ENCODE results near the gene KAZN.

DNA sequence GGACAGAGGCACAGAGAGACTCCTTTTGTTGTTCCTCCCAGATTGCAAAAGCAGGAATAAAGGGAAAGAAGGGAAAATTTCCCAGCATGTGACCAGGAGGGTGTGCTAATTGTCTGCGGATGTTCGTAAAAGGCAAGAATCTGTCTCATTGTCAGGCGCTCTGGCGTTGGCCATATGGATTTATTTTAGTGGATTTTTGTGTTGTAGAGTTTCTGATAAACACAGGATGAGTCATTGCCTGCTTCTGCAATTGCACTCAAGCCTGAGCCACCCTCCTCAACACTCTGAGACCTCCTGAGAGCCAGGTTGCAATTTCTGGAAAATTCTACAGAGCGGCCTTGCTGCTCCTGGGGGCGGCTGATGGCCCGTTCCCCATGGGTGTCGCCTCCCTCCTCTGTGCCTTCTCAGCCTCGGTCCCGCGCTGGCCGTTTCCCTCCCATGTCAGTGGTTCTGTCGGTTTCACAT, 227.7 kb downstream of the KAZN start:
- no peak for TF ChIP-seq CTCF (IDR thresholded peaks at IDR 0.05)
- TF ChIP-seq MAX (IDR thresholded peaks at IDR 0.05; ENCODE audit: low read depth) = no peak
